HG03066 (cell line): ENCODE measurements around the gene CTBP2.

Source experiments
- ATAC-seq: cut with Tn5 transposase; IDR thresholded peaks from one replicate; pipeline ENCODE4 v1.9.1; 2021; ENCODE audit warnings: low read depth; ENCODE audit not compliant: unreplicated experiment

The CTBP2 gene

DNA sequence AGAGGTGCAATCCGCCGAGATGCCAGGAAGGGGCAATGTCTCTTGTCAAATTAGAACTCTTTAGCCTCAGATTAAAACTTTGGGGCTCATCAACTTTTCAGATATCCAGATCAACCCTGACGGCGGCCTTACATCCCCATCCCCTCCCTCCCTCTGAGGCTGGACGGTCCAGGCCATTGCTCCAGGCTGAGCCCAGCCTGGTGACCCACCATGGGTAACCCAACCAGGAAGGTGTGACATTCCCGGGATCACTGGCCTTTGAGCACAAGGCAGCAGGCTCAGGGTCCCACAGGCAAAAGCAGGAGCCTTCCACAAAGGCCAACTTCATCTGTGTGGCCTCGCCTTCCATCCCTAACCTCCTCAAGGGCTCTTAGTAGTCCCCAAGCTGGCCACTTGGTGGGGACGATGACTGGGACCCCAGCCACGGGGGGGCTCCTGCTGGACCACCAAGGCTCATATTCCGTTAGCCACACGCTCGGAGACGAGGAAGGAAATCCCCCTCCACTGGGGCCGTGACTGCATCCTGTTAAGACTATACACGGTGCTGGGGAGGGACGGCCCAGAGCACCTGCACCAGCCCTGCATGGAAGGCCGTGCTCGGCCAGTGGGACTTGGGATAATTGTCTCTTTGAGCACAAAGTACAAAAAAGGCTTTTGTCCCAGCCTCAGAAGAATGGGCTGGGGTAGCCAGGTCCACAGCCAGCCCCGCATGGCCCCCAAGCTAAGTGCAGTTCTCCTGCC is 155.6 kb downstream of the CTBP2 start:
- ATAC-seq, result no peak

DNA sequence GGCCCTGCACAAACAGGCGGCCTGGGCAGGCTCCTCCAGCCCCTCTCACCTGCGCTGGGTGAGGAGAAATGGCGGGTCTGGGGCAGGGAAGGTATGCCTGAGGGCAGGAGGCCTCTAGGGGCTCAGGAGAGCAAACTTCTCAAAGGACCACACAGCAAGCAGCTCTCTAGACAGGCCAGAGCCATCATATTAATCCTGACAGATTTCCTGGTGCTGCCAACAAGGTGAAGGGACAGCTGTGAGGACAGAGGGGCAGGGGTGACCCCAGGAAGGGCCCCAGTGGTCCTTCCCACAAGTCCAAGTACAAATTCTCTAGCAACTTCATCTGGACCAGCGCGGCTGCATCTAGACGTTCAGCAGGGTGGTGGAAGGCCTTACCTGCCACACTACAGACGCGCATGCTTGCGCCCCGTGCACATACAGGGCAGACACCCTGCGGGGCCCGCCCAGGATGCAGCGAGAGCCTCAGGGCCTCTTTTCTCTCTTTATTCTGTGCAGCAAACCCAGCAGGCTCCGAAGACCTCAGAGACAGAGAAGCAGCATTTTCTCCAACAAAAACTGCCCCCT is 156.4 kb downstream of the CTBP2 start:
- no peak for ATAC-seq

DNA sequence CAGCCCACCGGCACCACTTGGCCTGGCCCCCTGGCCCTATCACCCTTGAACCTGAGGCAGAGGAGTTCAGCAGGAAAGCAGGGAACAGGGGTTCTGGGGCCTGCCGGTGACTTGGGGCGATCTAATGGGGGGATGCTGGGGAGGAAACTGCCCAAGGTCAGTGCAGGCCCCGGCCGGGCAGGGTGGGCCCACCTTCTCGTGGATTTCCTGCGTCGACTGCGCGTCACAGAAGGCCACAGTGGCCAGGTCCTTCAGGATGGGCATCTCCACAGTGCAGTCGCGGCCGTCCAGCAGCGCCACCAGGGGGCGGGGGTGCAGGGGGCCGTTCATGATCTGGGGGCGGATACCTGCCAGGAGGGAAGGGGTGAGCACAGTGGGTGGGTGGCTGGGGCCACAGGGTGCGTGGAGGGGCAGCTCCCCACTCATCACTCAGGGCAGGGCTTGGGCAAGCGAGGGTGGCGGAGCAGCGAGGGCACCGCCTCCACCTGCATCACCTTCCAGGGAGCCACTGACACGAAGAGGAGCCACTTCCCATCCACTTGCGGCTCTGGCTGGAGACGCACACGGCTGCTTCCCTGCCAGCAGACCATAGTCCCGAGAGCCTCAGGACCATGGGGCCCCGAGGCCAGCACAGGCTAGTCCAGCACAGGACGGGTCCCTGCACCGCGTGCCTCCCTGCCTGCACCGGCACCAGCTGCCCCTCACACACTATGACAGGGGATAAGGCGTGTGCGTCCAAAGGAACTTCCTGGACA is 157.0 kb downstream of the CTBP2 start:
- ATAC-seq, result no peak

DNA sequence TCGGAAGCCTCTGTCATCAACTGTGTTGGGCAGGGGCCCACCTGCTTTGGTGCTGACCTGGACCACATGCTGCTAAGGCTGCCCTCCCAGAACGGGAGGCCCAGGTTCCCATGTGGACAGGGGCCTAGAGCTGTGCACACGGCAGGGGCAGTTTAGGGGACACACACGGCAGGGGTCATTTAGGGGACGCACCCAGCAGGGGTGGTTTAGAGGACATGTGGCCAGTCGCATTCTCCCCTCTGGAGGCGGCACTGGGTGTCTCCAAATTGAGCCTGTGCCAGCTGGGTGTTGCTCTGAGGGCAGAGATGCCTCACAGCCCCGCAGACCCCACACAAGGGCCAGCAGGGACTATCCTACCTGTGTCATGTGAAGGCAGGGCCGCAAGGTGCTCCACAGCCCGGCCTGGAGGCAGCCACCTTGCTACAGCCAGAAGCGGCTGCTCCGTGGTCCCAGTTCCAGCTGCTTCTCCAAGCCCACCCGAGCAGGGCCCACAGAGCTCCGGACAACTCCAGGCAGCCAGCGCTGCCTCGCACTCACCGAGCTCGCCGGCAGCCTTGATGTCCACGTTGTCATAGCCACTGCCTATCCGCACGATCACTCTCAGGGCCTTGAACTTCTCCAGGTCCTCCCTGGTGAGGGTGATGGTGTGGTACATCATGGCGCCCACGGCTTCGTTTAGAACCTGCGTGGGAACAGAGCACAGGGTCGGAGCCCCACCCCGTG is 157.8 kb downstream of the CTBP2 start:
- ATAC-seq, result no peak

DNA sequence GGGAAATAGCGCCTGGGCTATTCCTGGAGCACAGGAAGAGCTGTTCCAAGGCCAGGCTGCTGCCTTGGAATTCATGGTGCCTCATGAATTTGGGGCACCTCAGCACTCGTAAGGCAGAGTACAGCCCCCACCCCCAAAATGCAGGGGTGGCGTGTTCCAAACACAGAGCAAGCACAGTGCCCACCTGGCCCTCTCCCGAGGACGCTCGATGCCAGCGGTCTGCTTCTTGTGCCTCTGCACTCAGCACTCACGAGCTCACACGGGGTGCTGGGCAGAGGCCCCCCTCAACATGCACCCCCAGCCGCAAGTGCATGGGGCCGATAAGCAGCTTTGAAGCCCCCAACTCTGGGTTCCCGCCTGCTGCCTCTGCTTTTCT is 158.3 kb downstream of the CTBP2 start:
- no peak for ATAC-seq

DNA sequence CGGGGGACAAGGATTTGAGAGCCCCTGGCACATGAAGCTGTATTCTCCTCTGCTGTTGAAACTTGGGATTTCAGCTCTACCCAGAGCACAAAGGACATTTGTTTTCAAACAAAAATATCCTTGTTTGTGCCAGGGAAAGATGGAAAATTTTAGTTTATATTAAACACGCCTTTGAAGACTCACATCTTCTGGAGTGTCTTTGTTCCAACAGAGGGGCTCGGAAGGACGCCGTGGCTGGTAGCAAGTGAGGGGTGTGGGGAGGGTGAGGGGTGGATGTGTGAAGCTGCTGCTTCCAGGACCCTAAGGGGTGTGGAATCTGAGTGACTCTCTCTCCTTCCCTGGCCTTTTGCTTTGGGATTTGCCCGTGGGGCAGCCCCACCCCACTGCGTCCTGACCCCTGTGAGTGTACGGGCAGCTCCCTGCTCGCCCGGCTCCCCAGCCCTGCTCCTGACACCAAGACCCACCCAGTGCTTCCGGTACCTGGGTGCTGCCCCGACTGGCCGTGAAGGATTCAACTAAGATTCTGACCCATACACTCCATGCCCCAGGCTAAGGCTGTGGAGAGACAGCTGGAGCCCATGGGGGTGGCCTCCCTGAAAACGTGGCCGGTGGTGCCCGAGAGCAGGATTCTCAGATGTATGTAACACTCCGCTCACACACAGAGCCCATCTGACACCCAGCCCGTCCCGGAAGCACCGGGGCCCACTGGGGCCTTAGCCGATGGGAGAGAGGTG is 158.9 kb downstream of the CTBP2 start:
- ATAC-seq, result no peak

DNA sequence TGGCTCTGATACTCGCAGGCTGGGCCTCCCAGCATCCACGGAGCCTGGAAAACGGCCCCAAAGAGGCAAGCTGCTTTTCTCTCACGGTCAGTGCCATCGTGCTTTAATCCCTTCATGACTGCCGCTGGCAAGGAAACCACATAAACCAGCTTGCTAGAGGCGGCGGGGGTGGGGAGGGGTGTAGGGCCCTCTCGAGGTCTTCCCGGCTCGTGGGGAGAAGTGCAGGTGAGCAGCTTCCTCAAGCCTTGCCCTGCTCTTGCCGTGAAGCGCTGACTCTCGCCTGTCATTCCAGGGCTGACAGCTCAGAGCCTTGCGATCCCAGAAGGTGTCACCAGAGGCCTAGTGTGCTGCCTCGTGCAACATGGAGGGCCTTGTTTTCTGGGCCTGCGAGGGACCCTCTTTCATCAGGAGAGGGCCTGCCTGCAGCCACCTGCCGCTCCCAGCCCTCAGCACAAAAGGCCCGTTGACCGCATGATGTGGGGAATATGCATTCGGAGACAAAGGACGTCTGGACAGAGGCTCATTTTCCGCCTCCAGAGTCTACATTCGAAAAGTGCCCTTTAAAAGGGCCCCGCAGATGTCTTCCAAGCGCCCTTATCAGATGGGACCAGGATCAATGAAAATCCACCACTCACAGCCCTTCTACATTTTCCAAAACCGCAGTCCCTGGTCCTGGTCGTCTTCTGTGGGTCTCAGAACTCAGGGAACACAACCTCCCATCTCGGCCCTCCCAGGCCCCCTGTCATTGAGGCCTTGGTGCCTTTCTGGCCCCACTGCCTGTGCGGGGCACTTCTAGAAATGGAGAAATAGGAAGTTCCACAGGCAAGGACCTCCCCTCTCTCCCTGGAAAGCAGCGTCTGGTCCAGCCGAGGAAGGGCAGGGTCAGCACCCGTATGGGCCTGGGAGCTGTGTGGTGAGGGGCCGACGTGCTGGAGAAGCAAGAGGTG is 159.7 kb downstream of the CTBP2 start:
- no peak for ATAC-seq

DNA sequence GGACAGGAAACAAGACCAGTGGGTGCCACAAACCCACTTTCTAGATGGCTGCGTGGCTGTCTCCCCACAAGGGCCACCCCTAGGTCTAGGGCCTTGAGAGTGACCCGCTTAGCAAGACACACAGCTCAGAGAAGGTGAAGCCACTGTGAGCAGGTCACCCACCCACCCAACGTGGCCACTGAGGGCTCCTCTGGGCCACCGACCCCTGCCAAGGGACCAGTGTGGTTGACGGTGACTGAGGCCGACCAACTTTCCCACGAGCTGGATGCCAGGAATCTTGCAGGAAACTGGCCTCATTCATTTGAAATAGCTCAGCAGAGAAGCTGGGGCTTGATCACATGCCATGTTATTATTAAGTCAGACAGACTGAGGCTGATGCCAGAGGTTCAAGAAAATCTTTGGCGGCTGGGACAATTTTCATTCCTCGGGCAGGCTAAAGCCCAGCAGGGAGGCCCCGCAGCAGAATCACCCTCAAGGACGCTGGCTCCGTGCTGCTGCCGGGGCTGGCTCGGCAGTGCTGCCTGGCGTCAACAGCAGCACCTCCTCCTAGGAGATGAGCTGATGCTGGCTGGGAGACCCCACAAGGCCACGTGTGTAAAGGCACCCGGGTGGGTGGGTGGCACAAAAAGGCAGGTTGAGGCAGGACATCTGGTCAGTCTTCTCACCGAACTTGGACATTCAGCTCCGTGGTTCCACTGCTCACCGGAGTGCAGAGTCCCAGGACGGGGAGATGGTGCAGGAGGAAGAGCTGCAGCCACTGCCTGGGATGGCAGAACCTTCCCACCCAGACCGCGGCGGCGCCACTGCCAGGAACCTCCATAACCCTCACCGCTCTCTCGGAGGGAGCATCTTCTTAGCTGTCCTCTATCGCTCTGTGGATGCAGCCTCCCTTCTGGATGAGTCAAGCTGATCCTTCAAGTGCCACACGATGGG is 160.7 kb downstream of the CTBP2 start:
- no peak for ATAC-seq

DNA sequence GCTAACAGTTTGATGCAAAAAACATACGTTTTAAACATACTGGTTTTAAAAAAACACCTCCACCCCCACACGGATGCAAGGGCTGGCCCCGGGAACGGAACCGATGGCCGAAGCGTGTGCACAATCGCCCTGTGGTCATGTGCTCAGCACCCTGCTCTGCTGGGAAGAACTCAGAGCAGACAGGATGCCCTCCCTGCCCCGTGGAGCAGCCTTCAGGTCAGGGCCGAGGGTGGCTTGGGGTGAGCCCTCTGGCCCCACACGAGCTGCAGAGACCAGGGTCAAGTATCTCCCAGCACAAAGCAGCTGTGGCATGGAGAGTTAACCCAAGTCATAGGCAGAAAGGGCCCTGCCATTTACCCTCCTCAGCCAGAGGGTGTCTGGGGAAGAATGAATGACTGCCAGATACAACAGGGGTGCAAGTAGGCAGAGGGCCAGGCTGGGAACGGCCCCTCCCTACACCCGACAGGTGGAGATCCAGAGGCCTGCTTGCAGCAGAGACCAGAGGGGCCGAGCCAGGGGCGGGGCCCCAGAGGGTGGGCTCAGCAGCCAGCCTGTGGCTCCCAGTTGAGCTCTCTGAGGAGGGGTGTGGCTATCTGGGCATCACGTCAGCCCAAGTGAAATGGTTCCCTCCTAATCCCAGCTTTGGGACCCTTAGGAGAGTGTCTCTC is 161.6 kb downstream of the CTBP2 start:
- no peak for ATAC-seq

DNA sequence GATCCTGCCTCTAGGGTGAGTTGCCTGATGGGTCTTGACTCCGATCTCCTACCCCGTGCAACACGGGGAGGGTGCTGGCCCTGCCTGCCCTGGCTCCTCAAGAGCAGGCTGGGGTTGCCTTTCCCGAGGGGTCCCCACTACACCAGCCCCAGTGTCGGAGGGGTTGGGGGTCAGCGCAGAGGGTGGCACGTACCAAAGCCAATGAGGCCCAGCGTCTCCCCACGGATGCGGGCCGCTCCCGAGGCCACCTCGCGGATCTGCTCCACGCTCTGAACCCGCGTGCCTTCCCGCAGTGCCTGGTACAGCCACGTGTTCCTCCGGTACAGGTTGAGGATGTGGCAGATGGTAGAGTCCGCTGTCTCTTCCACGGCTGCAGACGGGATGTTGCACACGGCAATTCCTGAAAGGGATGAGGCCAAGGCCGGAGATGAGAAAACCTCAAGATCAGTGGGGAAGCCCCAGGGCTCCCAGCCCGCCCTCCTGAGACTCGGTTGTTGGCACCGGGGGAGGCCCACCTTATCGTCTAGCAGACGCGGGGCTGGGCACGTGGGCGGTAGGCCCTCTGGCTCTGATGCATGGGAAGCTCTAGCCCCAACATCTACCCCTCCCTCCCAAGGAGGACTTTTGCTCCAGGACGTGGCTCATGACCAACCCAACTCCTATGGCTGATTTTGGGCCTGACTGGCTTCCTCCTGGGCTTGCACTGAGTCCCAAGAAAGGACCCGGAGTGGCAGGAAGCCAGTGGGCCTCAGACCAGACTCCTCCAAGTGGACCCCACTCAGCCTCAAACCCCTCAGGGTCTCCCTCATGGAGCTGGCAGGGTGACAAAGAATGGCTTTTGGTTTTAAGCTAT is 162.4 kb downstream of the CTBP2 start:
- no peak for ATAC-seq

DNA sequence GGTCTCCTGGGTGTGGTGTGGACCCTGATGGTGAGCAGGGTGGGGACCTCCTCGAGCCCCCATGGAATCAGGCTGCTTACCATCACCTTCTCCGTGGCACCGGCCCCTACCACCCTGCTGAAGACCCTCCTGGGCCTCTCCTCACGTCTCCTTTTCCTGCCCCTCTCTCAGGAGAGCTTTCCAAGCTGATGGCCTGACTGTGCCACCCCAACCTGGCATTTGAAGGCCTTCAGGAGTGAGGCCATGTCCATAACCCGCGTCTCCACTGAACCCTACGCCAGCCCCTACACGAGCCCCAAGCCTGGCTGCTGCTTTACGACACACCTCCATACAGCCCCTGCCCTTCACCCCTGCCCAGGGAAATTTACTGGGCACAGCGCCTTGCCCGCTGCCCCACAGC is 163.1 kb downstream of the CTBP2 start:
- no peak for ATAC-seq

DNA sequence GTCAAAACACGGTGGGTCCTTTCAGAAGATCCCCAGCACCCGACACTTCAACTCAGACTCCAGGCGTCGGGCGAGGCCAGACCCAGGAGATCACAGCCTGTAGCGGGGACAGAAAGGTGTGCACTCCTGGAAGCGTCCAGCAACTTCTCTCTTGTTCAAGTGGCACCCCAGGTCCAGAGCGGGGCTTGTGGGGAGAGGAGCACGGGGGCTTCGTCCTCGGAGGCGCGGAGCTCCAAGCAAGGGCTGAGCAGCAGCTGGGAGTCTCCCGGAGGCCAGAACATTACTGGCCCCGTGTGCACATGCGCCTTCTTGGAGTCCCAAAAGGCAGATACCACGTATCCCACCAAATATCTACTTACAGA is 163.5 kb downstream of the CTBP2 start:
- ATAC-seq, result no peak

DNA sequence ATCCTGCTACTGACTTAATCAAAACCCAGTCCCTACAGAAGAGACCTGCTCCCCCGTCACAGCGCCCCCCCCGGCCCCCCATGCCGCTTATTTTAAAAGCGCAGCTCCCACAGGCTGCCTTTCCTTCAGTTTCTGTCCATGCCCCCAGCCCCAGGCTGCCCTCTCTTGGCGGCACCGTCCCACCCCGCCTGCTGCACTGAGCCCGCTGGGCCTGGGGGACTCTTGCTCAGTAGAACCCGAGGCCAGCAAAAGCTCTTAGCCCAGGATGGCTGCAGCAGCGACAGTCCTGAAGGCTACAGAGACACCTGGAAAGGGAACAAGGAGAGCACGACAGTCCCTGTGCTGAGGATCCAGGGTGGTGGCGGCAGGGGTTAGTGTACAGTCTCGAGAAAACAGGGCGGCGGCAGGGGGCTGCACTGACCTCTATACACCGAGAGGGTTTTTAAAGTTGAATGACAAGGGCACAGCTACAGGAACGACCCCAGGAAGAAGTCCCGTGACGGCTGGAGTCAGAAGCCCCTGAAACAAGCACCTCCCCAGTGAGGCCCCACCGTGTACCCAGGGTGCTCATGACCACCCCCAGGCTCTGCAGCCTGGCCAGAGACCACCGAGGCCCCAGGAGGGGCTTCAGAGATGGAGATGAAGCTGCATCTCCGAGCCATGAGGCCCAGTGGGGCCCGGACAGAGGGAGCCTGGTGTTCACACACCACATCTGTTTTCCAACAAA is 164.1 kb downstream of the CTBP2 start:
- ATAC-seq, result no peak

DNA sequence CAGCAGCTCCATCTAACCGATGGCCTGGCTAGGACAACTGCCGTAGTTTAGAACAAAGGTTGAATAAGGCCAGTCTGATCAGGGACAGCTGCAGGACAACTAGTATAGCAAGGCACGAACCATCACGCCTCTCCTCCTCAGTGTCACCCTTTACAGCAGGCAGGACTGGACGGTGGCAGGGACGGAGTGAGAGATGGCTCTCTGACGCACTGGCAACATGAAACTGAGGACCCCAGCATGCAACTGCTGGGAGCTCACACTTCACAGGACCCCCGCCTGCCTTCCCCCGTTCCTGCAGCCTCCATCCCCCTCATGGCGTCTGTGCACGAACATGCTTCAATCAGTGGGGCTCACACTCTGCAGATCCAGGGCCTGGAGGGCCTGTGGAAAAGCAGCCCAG is 164.8 kb downstream of the CTBP2 start:
- ATAC-seq, result no peak

DNA sequence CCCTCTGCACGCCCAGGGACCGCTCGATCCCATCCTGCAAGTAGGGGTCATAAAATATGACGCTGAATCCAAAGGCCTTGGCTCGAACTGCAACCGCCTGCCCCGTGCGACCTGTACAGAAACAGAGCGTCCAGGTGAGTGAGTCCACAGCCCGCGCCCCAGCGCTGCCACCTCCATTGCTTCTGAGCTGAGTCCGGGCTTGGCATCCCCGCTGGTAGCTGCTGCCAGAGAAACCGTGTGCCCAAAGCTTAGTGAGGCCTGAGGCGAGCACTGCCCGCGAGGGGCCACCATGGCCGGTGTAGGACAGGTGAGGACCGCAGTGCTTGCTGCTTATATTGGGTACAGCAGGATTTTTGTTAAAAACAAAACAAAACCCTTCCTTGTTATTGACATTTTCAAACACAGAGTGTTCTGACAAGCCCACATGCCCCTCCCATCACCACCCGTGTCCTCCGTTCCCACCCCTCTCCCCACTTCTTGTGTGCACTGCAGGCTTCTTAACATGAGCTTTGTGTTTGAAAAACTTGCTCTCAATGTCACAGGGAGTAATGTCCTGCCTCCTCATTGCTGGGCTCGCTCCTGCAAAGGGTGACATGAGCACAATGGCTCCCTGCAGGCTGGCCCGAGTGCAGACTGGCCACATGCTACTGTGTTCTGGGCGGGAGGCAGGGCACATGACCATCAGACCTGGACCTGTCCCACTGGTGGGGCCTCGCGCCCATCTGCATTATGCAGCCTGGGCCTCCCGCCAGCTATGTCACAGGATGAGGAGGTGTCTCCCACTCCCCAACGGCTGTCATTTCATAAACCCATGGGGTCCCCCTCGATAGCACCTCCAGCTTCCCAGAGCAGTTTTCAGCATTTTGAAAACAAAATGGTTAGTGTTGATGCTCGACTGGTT is 165.5 kb downstream of the CTBP2 start:
- no peak for ATAC-seq
